Measurements from ENCODE around the gene ENTPD6.
"Not testable (repeated sequence)": the region's sequence is repeated elsewhere in the genome, so short reads cannot be mapped to it uniquely, and the experiment has no call there.

The ENTPD6 gene

GRCh38 chr20:25229486-25230165, 34.1 kb downstream of the ENTPD6 start:
- Histone ChIP-seq H3K36me3 (ENCODE audit: control insufficient read depth, insufficient read depth, low read length) (peaks cover 2% of the 10 kb centered on the region; the same call in 1 of the 2 replicates), H3K4me3 (replicated peaks; ENCODE audit: low read depth, low read length) (no peak overlapping the region), H3K27me3 (replicated peaks; ENCODE audit: control insufficient read depth, insufficient read depth, low read length) (no peaks in the 10 kb centered on the region)
- DNase-seq (ENCODE audit: extremely low read depth, insufficient read length), result no peak
- no peak for TF ChIP-seq CTCF (IDR thresholded peaks at IDR 0.05; ENCODE audit: insufficient read depth, low read length, poor library complexity, severe bottlenecking)

GRCh38 chr20:25230166-25230831, 34.8 kb downstream of the ENTPD6 start:
- H3K36me3 ChIP-seq (ENCODE audit: control insufficient read depth, insufficient read depth, low read length), result peaks cover 2% of the 10 kb centered on the region; the same call in 1 of the 2 replicates
- TF ChIP-seq CTCF (IDR thresholded peaks at IDR 0.05; ENCODE audit: insufficient read depth, low read length, poor library complexity, severe bottlenecking), result no peak
- no peak for DNase-seq (ENCODE audit: extremely low read depth, insufficient read length)

GRCh38 chr20:25233016-25233772, 37.7 kb downstream of the ENTPD6 start:
- H3K4me3 ChIP-seq (replicated peaks; ENCODE audit: low read depth, low read length), result no peak overlapping the region
- no peak for DNase-seq (ENCODE audit: extremely low read depth, insufficient read length)
- H3K27me3 ChIP-seq (replicated peaks; ENCODE audit: control insufficient read depth, insufficient read depth, low read length), result no peaks in the 10 kb centered on the region
- no peaks in the 10 kb centered on the region for H3K36me3 ChIP-seq (ENCODE audit: control insufficient read depth, insufficient read depth, low read length)
- TF ChIP-seq CTCF (IDR thresholded peaks at IDR 0.05; ENCODE audit: insufficient read depth, low read length, poor library complexity, severe bottlenecking), result no peak

More at GRCh38 chr20:25230166-25230831, 34.8 kb downstream of the ENTPD6 start:
- Histone ChIP-seq H3K27me3 (replicated peaks; ENCODE audit: control insufficient read depth, insufficient read depth, low read length) (no peaks in the 10 kb centered on the region), H3K4me3 (replicated peaks; ENCODE audit: low read depth, low read length) (no peak overlapping the region)

GRCh38 chr20:25234009-25234849, 38.7 kb downstream of the ENTPD6 start:
- not testable (repeated sequence) for DNase-seq (ENCODE audit: extremely low read depth, insufficient read length); H3K27me3 ChIP-seq (replicated peaks; ENCODE audit: control insufficient read depth, insufficient read depth, low read length); H3K4me3 ChIP-seq (replicated peaks; ENCODE audit: low read depth, low read length)

GRCh38 chr20:25236450-25237304, 41.2 kb downstream of the ENTPD6 start:
- no peak for DNase-seq (ENCODE audit: extremely low read depth, insufficient read length)
- Histone ChIP-seq H3K4me3 (replicated peaks; ENCODE audit: low read depth, low read length) (no peak overlapping the region), H3K27me3 (replicated peaks; ENCODE audit: control insufficient read depth, insufficient read depth, low read length) (no peaks in the 10 kb centered on the region), H3K36me3 (ENCODE audit: control insufficient read depth, insufficient read depth, low read length) (no peaks in the 10 kb centered on the region)
- TF ChIP-seq CTCF (IDR thresholded peaks at IDR 0.05; ENCODE audit: insufficient read depth, low read length, poor library complexity, severe bottlenecking), result no peak

More at GRCh38 chr20:25234009-25234849, 38.7 kb downstream of the ENTPD6 start:
- H3K36me3 ChIP-seq (ENCODE audit: control insufficient read depth, insufficient read depth, low read length), result not testable (repeated sequence)
